Measurements from ENCODE around the gene SPATA9. TPM values are rescaled to one million over a fixed set of nuclear protein-coding genes. Genes with fewer than 3 reads are reported as not detected.

The SPATA9 gene
- total RNA-seq, 1 donor: 0.54 TPM

Other genes with a start within 250 kb of the SPATA9 start
- gene SKIC3, start 128.0 kb downstream of the SPATA9 start, total RNA-seq (ENCODE audit: low replicate concordance): 146 and 163 TPM in 2 replicates
- gene ARSK, start 127.9 kb downstream of the SPATA9 start, total RNA-seq (ENCODE audit: low replicate concordance): 8.6 and 19.0 TPM in 2 replicates
- 0.27 and 0.98 TPM in 2 replicates for gene GPR150, start 62.9 kb downstream of the SPATA9 start, total RNA-seq (ENCODE audit: low replicate concordance)
- gene RFESD, start 36.2 kb downstream of the SPATA9 start, total RNA-seq (ENCODE audit: low replicate concordance): 0.33 and 4.7 TPM in 2 replicates
- gene RHOBTB3, start 48.3 kb upstream of the SPATA9 start, total RNA-seq (ENCODE audit: low replicate concordance): 82.2 and 86.9 TPM in 2 replicates
- 13.3 and 31.6 TPM in 2 replicates for gene GLRX, start 139.7 kb upstream of the SPATA9 start, total RNA-seq (ENCODE audit: low replicate concordance)

All from fibroblast of the aortic adventitia (primary cell).